H1 (cell line): ENCODE data around the gene PRKCSH. TPM values are rescaled to one million over a fixed set of nuclear protein-coding genes. Genes with fewer than 3 reads are reported as not detected.

Experiments used
- CTCF ChIA-PET: fragments of 300-600 bp; sonication (Branson Sonifier 250); formaldehyde crosslinking; loops from one replicate; lab custom pipeline; 2021; ENCODE audit not compliant: partially characterized antibody; lab: Charles Lee
- POLR2A ChIA-PET: fragments of 300-600 bp; sonication (Branson Sonifier 250); formaldehyde crosslinking; loops from one replicate; lab custom pipeline; 2021; ENCODE audit warnings: inconsistent platforms; ENCODE audit not compliant: partially characterized antibody; lab: Charles Lee
- DNase-seq, 2 experiments: peaks; one replicate each; pipeline versions ENCODE4 v3.0.0 to v3.0.0-alpha.2; 2010 to 2022; ENCODE audit warnings: low spot score in 2 of 2, low read depth in 1 of 2, mixed read lengths in 1 of 2
- FAIRE-seq: peaks from 2 replicates; lab custom pipeline; 2011; peaks lifted over from hg19 to GRCh38; lab: Jason Lieb, UNC
- H2AFZ ChIP-seq: 2 replicates; pipeline ENCODE4 v1.8.1; 2012; ENCODE audit warnings: low read length, inconsistent platforms
- H2AK5ac ChIP-seq: 2 replicates; pipeline ENCODE4 v1.6.1; 2013; ENCODE audit warnings: low read depth, low read length
- H2BK120ac ChIP-seq: replicated peaks from 2 replicates; pipeline ENCODE3; 2013; ENCODE audit warnings: low read depth, low read length, inconsistent platforms
- H2BK12ac ChIP-seq: 2 replicates; pipeline ENCODE4 v1.6.1; 2013; ENCODE audit warnings: low read depth, low read length
- H2BK15ac ChIP-seq: 2 replicates; pipeline ENCODE4 v1.6.1; 2013; ENCODE audit warnings: low read length
- H2BK20ac ChIP-seq: 2 replicates; pipeline ENCODE4 v1.6.1; 2013; ENCODE audit warnings: low read length
- H2BK5ac ChIP-seq: 2 replicates; pipeline ENCODE4 v1.6.1; 2013; ENCODE audit warnings: low read depth, low read length
- H3K14ac ChIP-seq: 2 replicates; pipeline ENCODE4 v1.6.1; 2013; ENCODE audit warnings: inconsistent platforms; ENCODE audit not compliant: insufficient read length
- H3K18ac ChIP-seq: 2 replicates; pipeline ENCODE4 v1.6.1; 2013; ENCODE audit warnings: low read length; ENCODE audit errors: extremely low read depth
- H3K23ac ChIP-seq: 2 replicates; pipeline ENCODE4 v1.6.1; 2013; ENCODE audit warnings: inconsistent platforms; ENCODE audit not compliant: insufficient read length
- H3K23me2 ChIP-seq: 2 replicates; pipeline ENCODE4 v1.6.1; 2013; ENCODE audit warnings: low read depth, low read length
- H3K27ac ChIP-seq: 2 replicates; pipeline ENCODE4 v1.6.1; 2011; ENCODE audit warnings: low read depth, low read length, inconsistent platforms
- H3K27me3 ChIP-seq, 4 experiments: replicated peaks in 1 of 4; 1 replicate in 1 of 4; 2 replicates in 3 of 4; pipeline versions ENCODE4 v1.6.1 to v1.8.1; 2011 to 2013; ENCODE audit warnings: low read length in 3 of 4, mild to moderate bottlenecking in 3 of 4, inconsistent platforms in 2 of 4, mixed read lengths in 2 of 4, moderate library complexity in 1 of 4; ENCODE audit not compliant: control insufficient read depth in 3 of 4, insufficient read depth in 3 of 4; ENCODE audit errors: extremely low read depth in 1 of 4
- H3K36me3 ChIP-seq, 4 experiments: 2 replicates each; pipeline versions ENCODE4 v1.6.1 to v1.8.1; 2011 to 2013; ENCODE audit warnings: mild to moderate bottlenecking in 4 of 4, low read length in 3 of 4, moderate library complexity in 2 of 4, control low read depth in 1 of 4, inconsistent platforms in 1 of 4; ENCODE audit not compliant: insufficient read depth in 4 of 4, control insufficient read depth in 2 of 4
- H3K4ac ChIP-seq: replicated peaks from 2 replicates; pipeline ENCODE3; 2013; ENCODE audit warnings: low read length, low read depth, mixed read lengths, inconsistent platforms; ENCODE audit not compliant: insufficient read length
- H3K4me1 ChIP-seq, 4 experiments: replicated peaks in 1 of 4; 1 replicate in 1 of 4; 2 replicates in 3 of 4; pipeline versions ENCODE4 v1.6.1 to v1.8.1; 2011 to 2013; ENCODE audit warnings: low read length in 3 of 4, inconsistent platforms in 2 of 4, mixed read lengths in 1 of 4; ENCODE audit not compliant: insufficient read depth in 4 of 4, control insufficient read depth in 3 of 4
- H3K4me2 ChIP-seq, 2 experiments: 2 replicates each; pipeline versions ENCODE4 v1.6.1 to v1.8.1; 2011 to 2013; ENCODE audit warnings: low read depth in 2 of 2, low read length in 2 of 2, control low read depth in 1 of 2, inconsistent platforms in 1 of 2, mild to moderate bottlenecking in 1 of 2; ENCODE audit not compliant: insufficient read depth in 1 of 2
- H3K4me3 ChIP-seq, 4 experiments: fragments of 200-600, 300-600 bp in 1 of 4; sonication (generic), shearing (Covaris generic), sonication (Bioruptor Twin) in 1 of 4; 2 replicates each; pipeline versions ENCODE4 v1.5.1 to v1.8.1; 2011 to 2016; ENCODE audit warnings: low read length in 4 of 4, low read depth in 3 of 4, control low read depth in 2 of 4, inconsistent platforms in 2 of 4, mild to moderate bottlenecking in 2 of 4, mixed read lengths in 1 of 4, moderate library complexity in 1 of 4; ENCODE audit not compliant: insufficient read depth in 2 of 4; ENCODE audit errors: extremely low read depth in 1 of 4
- H3K56ac ChIP-seq: replicated peaks from 2 replicates; pipeline ENCODE3; 2013; ENCODE audit warnings: low read depth, mild to moderate bottlenecking, mixed read lengths, low read length, inconsistent platforms; ENCODE audit not compliant: insufficient read length
- H3K79me1 ChIP-seq: 2 replicates; pipeline ENCODE4 v1.6.1; 2013; ENCODE audit warnings: low read depth, low read length, control low read depth
- H3K79me2 ChIP-seq, 2 experiments: 2 replicates each; pipeline versions ENCODE4 v1.6.1 to v1.8.1; 2012 to 2013; ENCODE audit warnings: low read length in 2 of 2, mild to moderate bottlenecking in 2 of 2, inconsistent platforms in 1 of 2; ENCODE audit not compliant: insufficient read depth in 2 of 2, control insufficient read depth in 1 of 2
- H3K9ac ChIP-seq, 4 experiments: replicated peaks in 1 of 4; 1 replicate in 1 of 4; 2 replicates in 3 of 4; pipeline versions ENCODE4 v1.6.1 to v1.8.1; 2011 to 2013; ENCODE audit warnings: low read depth in 3 of 4, low read length in 3 of 4, control low read depth in 2 of 4, mild to moderate bottlenecking in 2 of 4, moderate library complexity in 2 of 4, inconsistent platforms in 1 of 4; ENCODE audit errors: extremely low read depth in 1 of 4
- H3K9me3 ChIP-seq, 2 experiments: 2 replicates each; pipeline versions ENCODE4 v1.6.1 to v1.8.1; 2012 to 2013; ENCODE audit warnings: mild to moderate bottlenecking in 2 of 2, moderate library complexity in 2 of 2, control low read depth in 1 of 2, inconsistent platforms in 1 of 2, low read depth in 1 of 2, low read length in 1 of 2, mixed read lengths in 1 of 2; ENCODE audit not compliant: insufficient read depth in 2 of 2
- H4K20me1 ChIP-seq, 2 experiments: replicated peaks in 1 of 2; 2 replicates each; pipeline versions ENCODE3 to v1.8.1; 2011 to 2013; ENCODE audit warnings: inconsistent platforms in 2 of 2, low read length in 2 of 2, mild to moderate bottlenecking in 1 of 2; ENCODE audit not compliant: insufficient read depth in 2 of 2, control insufficient read depth in 1 of 2
- H4K5ac ChIP-seq: 2 replicates; pipeline ENCODE4 v1.6.1; 2013; ENCODE audit warnings: low read length, low read depth, mixed read lengths, inconsistent platforms; ENCODE audit not compliant: insufficient read length
- H4K8ac ChIP-seq: 2 replicates; pipeline ENCODE4 v1.8.0; 2013; ENCODE audit warnings: mild to moderate bottlenecking, moderate library complexity, low read length, inconsistent platforms; ENCODE audit not compliant: insufficient read depth; ENCODE audit errors: extremely low read depth
- H4K91ac ChIP-seq: replicated peaks from 2 replicates; pipeline ENCODE3; 2013; ENCODE audit warnings: low read length, mixed read lengths, inconsistent platforms; ENCODE audit not compliant: insufficient read length
- ASH2L ChIP-seq: fragments of 200-600, 300-600 bp; sonication (generic); IDR thresholded peaks from one replicate; pipeline ENCODE4 v1.7.1; 2017; ENCODE audit warnings: low read length
- ATF2 ChIP-seq: IDR thresholded peaks from 2 replicates; pipeline ENCODE4 v1.6.1; 2012; ENCODE audit warnings: low read length, inconsistent platforms
- BRCA1 ChIP-seq: IDR thresholded peaks from 2 replicates; pipeline ENCODE4 v1.6.1; 2012; ENCODE audit warnings: low read depth, low read length, improper control_type of control experiment
- CBX5 ChIP-seq: fragments of 300-800, 300-1000 bp; sonication (generic); IDR thresholded peaks from 2 replicates; pipeline ENCODE4 v1.7.1; 2016; ENCODE audit warnings: antibody characterized with exemption, low read length, low read depth
- CHD1 ChIP-seq: IDR thresholded peaks from 2 replicates; pipeline ENCODE4 v1.6.1; 2012; ENCODE audit warnings: low read depth, low read length, improper control_type of control experiment
- CREB1 ChIP-seq: IDR thresholded peaks from 2 replicates; pipeline ENCODE4 v1.6.1; 2012; ENCODE audit warnings: inconsistent platforms
- CTBP2 ChIP-seq: IDR thresholded peaks from 2 replicates; pipeline ENCODE4 v1.7.0; 2011; ENCODE audit warnings: borderline replicate concordance, mild to moderate bottlenecking, moderate library complexity, mixed read lengths, low read length; ENCODE audit not compliant: insufficient read depth, insufficient read length
- HDAC6 ChIP-seq: IDR thresholded peaks from one replicate; pipeline ENCODE4 v1.7.1; 2012; ENCODE audit warnings: low read depth, mild to moderate bottlenecking, inconsistent platforms, low read length, moderate library complexity
- RBBP5 ChIP-seq: IDR thresholded peaks from 2 replicates; pipeline ENCODE4 v1.7.1; 2012; ENCODE audit warnings: low read depth, mild to moderate bottlenecking, inconsistent platforms, low read length, moderate library complexity, borderline replicate concordance
- RXRA ChIP-seq: IDR thresholded peaks from 2 replicates; pipeline ENCODE4 v1.6.1; 2011; ENCODE audit warnings: low read depth, mild to moderate bottlenecking, low read length, moderate library complexity; ENCODE audit not compliant: insufficient read depth
- SIN3A ChIP-seq, 2 experiments: IDR thresholded peaks in 1 of 2; conservative IDR thresholded peaks in 1 of 2; 2 replicates each; pipeline ENCODE4 v1.6.1; 2011 to 2012; ENCODE audit warnings: low read length in 2 of 2, improper control_type of control experiment in 1 of 2, low read depth in 1 of 2, mild to moderate bottlenecking in 1 of 2
- SIRT6 ChIP-seq: IDR thresholded peaks from one replicate; pipeline ENCODE4 v1.7.1; 2012; ENCODE audit warnings: low read length, inconsistent platforms
- TAF1 ChIP-seq: IDR thresholded peaks from 2 replicates; pipeline ENCODE4 v1.6.1; 2011; ENCODE audit warnings: mild to moderate bottlenecking, low read depth, low read length
- WGBS, 2 experiments: shearing (Covaris generic) in 1 of 2; methylation state at CpG; one replicate each; pipeline versions ENCODE4 v1.1.6 to v1.1.7; 2013 to 2015; ENCODE audit warnings: low lambda C conversion rate in 2 of 2, mixed read lengths in 2 of 2, inconsistent platforms in 1 of 2, low coverage in 1 of 2, missing lambda C conversion rate in 1 of 2; ENCODE audit not compliant: insufficient replicate concordance in 2 of 2, insufficient coverage in 1 of 2, insufficient read length in 1 of 2; ENCODE audit errors: extremely low coverage in 1 of 2, missing lambda C conversion rate in 1 of 2; 5-methylcytosine and 5-hydroxymethylcytosine counted together
- polyA plus RNA-seq, 7 experiments: library from polyadenylated mRNA; depleted of rRNA in 3 of 7; stranded (reverse) in 5 of 7; unstranded in 2 of 7; fragments of >200 nt in 5 of 7; fragments of 200-250 nt in 2 of 7; gene quantifications; 1 replicate in 5 of 7; 2 replicates in 1 of 7; 4 replicates in 1 of 7; pipeline versions ENCODE4 v1.2.1 to v1.2.3, GENCODE V29; 2011 to 2013; ENCODE audit warnings: missing spikeins in 2 of 7, mixed read lengths in 2 of 7
- total RNA-seq: library from RNA; stranded (reverse); fragmentation: NEBNext Ultra II Directional; extraction: Animal tissue kit (Norgen Biotek cat#: 25700); gene quantifications from 2 replicates; pipeline ENCODE4 v1.2.1, GENCODE V29; 2021

Gene PRKCSH
- total and polyA plus RNA-seq, 2 of the 8 experiments (the other 6 are each of a cell fraction or from before 2014, with no cell fraction given), result 97.2 to 337 TPM

DNA sequence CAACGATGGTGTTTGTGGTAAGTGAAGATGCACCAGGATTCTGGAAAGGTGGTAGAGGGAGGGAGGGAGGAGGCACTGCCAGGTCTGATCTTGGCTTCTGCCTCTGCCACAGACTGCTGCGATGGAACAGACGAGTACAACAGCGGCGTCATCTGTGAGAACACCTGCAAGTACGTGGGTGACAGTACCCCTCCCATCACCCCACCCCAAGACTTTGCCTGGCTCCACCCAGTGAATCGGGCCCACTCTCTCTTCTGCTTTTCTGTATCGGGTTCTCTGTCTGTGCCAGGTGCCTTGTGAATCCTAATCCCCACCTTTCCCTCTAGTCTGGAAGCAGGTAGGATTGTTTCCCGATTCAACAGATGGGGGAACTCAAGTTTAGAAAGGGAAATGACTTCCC, 2.5 kb downstream of the PRKCSH start:
- ChIA-PET POLR2A (interaction anchor here (1.6 to 2.6 kb wide), 2 partner anchors 12 to 15 kb away, joined by 3 to 14 read pairs; no protein-coding TSS in a partner anchor), CTCF (interaction anchor here (1.2 to 13.0 kb wide), 4 partner anchors 8 to 58 kb away, joined by 4 to 192 read pairs (median 8); partner anchors contain the start of genes EPOR, RGL3 and SWSAP1)
- no peak for DNase-seq
- Histone ChIP-seq H3K27me3 (no peaks in the 10 kb centered on the region), H2BK120ac (no peak overlapping the region), H3K23ac (no peak overlapping the region), H2BK5ac (no peak overlapping the region), H3K14ac (no peak overlapping the region), H4K20me1 (peaks cover 2 to 5% of the 10 kb centered on the region in 2 experiments), H3K56ac (no peak overlapping the region), H2AFZ (no peak overlapping the region), H4K91ac (no peak overlapping the region), H3K4me1 (peaks cover 0 to 13% (median 7%) of the 10 kb centered on the region in 4 experiments; a peak in 5 of 7 replicates), H2BK15ac (no peak overlapping the region), H2BK12ac (no peak overlapping the region), H3K4me3 (no peak overlapping the region), H3K4ac (no peak overlapping the region), H2BK20ac (no peak overlapping the region), H3K18ac (no peak overlapping the region), H4K5ac (no peak overlapping the region), H3K36me3 (peaks cover 25 to 42% (median 35%) of the 10 kb centered on the region in 4 experiments), H4K8ac (no peak overlapping the region), H3K79me2 (peaks cover 0 to 16% of the 10 kb centered on the region in 2 experiments; a peak in 2 of 4 replicates), H3K27ac (no peak overlapping the region), H3K9me3 (no peaks in the 10 kb centered on the region), H3K79me1 (peaks cover 2% of the 10 kb centered on the region), H3K9ac (no peak overlapping the region), H2AK5ac (no peak overlapping the region), H3K4me2 (no peak overlapping the region), H3K23me2 (peaks cover 7% of the 10 kb centered on the region)
- 88% methylated on average over 7 of the region's 9 CpGs; no CpG with 5 or more reads in 1 of the 2 experiments for WGBS, 2 experiments
- FAIRE-seq, result no peak
- TF ChIP-seq ATF2 (no peak), SIRT6 (no peak), SIN3A (conservative IDR thresholded peaks at IDR 0.05 in 1 of 2, IDR thresholded peaks at IDR 0.05 in 1 of 2; ENCODE audit: low read depth in 1 of 2, low read length in 2 of 2) (no peak), RBBP5 (no peak), RXRA (no peak), BRCA1 (no peak), HDAC6 (no peak), CBX5 (no peak), TAF1 (no peak), CHD1 (no peak), CREB1 (no peak), ASH2L (no peak), CTBP2 (no peak)
